HG02571 (cell line): ENCODE measurements around the gene TRAK2.
"Not testable (repeated sequence)": the region's sequence is repeated elsewhere in the genome, so short reads cannot be mapped to it uniquely, and the experiment has no call there.

Experiments
- ATAC-seq: cut with Tn5 transposase; IDR thresholded peaks from one replicate; pipeline ENCODE4 v1.9.1; 2021; ENCODE audit warnings: mild to moderate bottlenecking, moderate library complexity; ENCODE audit not compliant: unreplicated experiment

The TRAK2 gene

GRCh38 chr2:201451292-201452057, at the start of gene TRAK2, which contains the start of gene STRADB:
TSS of gene TRAK2 (minus strand) at chr2:201451458. CDS start at chr2:201420507, 30,951 bp downstream.
TSS of gene STRADB (plus strand) at chr2:201451740. CDS start at chr2:201454841, 3,101 bp downstream.
- ATAC-seq = peak; percentile 96

GRCh38 chr2:201500534-201500933, 49.3 kb upstream of the TRAK2 start:
- no peak for ATAC-seq

GRCh38 chr2:201496785-201497184, 45.5 kb upstream of the TRAK2 start:
- ATAC-seq = no peak

GRCh38 chr2:201490291-201490690, 39.0 kb upstream of the TRAK2 start:
- ATAC-seq = no peak

GRCh38 chr2:201484805-201485204, 33.5 kb upstream of the TRAK2 start:
- ATAC-seq = no peak

GRCh38 chr2:201483758-201484157, 32.5 kb upstream of the TRAK2 start:
- not testable (repeated sequence) for ATAC-seq

- ATAC-seq = no peak
Observed at GRCh38 chr2:201483342-201483741, 32.1 kb upstream of the TRAK2 start.

- no peak for ATAC-seq
Observed at GRCh38 chr2:201482543-201482942, 31.3 kb upstream of the TRAK2 start.

GRCh38 chr2:201472411-201472810, 21.2 kb upstream of the TRAK2 start:
- ATAC-seq = no peak

GRCh38 chr2:201471732-201472393, 20.6 kb upstream of the TRAK2 start:
- ATAC-seq = no peak

- ATAC-seq = no peak
Observed at GRCh38 chr2:201470821-201471731, 19.8 kb upstream of the TRAK2 start.

- ATAC-seq = no peak
Observed at GRCh38 chr2:201467666-201468065, 16.4 kb upstream of the TRAK2 start.

GRCh38 chr2:201466050-201466675, 14.9 kb upstream of the TRAK2 start:
- ATAC-seq = no peak

- ATAC-seq = no peak
Observed at GRCh38 chr2:201465524-201465971, 14.3 kb upstream of the TRAK2 start.

- no peak for ATAC-seq
Observed at GRCh38 chr2:201464547-201464946, 13.3 kb upstream of the TRAK2 start.

GRCh38 chr2:201460532-201460931, 9.3 kb upstream of the TRAK2 start:
- no peak for ATAC-seq

- no peak for ATAC-seq
Observed at GRCh38 chr2:201458381-201458780, 7.1 kb upstream of the TRAK2 start.

GRCh38 chr2:201452922-201453643, 1.8 kb upstream of the TRAK2 start:
- no peak for ATAC-seq

GRCh38 chr2:201452058-201452921, 1.0 kb upstream of the TRAK2 start:
- no peak for ATAC-seq
